ENCODE measurements around the gene FGD2. TPM values are rescaled to one million over a fixed set of nuclear protein-coding genes. Genes with fewer than 3 reads are reported as not detected.

FGD2 gene
- total RNA-seq, 4 donors from 2014 or later = 2.7 to 9.2 (median 5.2) TPM

DNA sequence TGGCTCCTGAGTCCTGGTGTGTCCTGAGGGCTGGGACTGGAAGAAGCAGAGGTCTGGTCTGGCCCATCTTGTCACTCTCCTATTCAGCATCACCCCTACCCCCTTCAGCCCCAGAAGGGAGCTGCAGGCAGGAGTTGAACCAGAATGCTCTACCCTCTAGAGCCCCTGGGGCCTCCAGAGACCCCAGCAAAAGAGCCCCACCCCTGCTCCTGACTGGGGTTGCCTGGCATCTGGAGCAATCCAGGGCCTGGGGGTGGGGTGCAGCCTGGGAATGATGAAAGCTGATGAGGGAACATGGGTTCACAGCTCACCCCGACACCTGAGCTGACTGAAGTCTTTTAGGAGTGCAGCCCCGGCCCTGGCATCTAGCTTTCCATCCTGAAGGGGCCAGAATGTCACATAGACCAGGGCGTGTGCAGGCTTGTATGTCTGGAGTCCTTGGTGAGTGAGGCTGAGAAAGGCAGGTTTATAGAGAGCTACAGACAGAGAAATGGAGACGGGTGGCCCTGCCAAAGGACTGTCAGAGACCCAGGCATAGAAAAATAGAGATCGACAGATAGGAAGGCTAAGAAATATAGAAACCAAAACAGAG is 12.2 kb downstream of the FGD2 start:
- DNase-seq (ENCODE audit: low spot score in 2 of 2) = no peak
- 48 to 59% methylated on average over 5 of the region's 5 CpGs for WGBS, 2 donors
- TF ChIP-seq POLR2A (IDR thresholded peaks at IDR 0.05) = no peak
- TF ChIP-seq, protein P1, sequence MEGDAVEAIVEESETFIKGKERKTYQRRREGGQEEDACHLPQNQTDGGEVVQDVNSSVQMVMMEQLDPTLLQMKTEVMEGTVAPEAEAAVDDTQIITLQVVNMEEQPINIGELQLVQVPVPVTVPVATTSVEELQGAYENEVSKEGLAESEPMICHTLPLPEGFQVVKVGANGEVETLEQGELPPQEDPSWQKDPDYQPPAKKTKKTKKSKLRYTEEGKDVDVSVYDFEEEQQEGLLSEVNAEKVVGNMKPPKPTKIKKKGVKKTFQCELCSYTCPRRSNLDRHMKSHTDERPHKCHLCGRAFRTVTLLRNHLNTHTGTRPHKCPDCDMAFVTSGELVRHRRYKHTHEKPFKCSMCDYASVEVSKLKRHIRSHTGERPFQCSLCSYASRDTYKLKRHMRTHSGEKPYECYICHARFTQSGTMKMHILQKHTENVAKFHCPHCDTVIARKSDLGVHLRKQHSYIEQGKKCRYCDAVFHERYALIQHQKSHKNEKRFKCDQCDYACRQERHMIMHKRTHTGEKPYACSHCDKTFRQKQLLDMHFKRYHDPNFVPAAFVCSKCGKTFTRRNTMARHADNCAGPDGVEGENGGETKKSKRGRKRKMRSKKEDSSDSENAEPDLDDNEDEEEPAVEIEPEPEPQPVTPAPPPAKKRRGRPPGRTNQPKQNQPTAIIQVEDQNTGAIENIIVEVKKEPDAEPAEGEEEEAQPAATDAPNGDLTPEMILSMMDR (IDR thresholded peaks at IDR 0.05) = no peak
- H3K4me3 ChIP-seq (ENCODE audit: low read depth, poor library complexity, severe bottlenecking) = no peak overlapping the region
- intact Hi-C loops (cut with DNase I; ENCODE audit: low total_unique reads) = loop anchor here (5.0 kb wide), 1 partner anchor 245 kb away; no protein-coding TSS in a partner anchor

- H3K4me3 ChIP-seq (ENCODE audit: low read depth, poor library complexity, severe bottlenecking) = no peak overlapping the region
- peak; percentile 90 to 98 for DNase-seq (ENCODE audit: low spot score in 2 of 2)
- WGBS, 2 donors = 4 to 5% methylated on average over 8 of the region's 8 CpGs
- intact Hi-C loops (cut with DNase I; ENCODE audit: low total_unique reads) = loop anchor here (5.0 kb wide), 1 partner anchor 246 kb away; no protein-coding TSS in a partner anchor
- TF ChIP-seq POLR2A (IDR thresholded peaks at IDR 0.05) = no peak
- TF ChIP-seq, protein P1 (IDR thresholded peaks at IDR 0.05) = peak in 1 of 3 donors; percentile 97
These were observed 13.0 kb downstream of the FGD2 start for GRCh38 chr6:37018198-37019064.

DNA sequence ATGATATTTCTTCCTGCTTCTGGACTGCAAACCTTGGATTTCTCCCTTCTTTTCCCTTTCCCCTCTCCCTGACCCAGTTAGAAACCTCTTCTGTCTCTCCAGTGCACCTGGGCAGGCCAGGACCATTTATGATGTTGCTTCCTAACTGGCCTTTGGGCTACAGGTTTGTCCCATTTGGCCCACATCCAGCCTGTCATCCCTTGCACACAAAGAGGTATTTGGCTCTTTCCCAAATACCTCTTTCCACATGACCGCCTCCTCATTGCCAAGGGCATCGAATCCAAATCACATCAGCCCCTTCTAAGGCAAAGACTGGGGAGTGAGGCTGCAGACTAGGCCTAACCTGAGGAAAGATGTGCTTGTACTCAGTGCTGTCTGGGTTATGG is 13.6 kb downstream of the FGD2 start:
- DNase-seq (ENCODE audit: low spot score in 2 of 2) = no peak
- WGBS, 2 donors = 38 to 53% methylated on average over 2 of the region's 2 CpGs
- intact Hi-C loops (cut with DNase I; ENCODE audit: low total_unique reads) = loop anchor here (5.0 kb wide), 1 partner anchor 247 kb away; no protein-coding TSS in a partner anchor
- no peak overlapping the region for H3K4me3 ChIP-seq (ENCODE audit: low read depth, poor library complexity, severe bottlenecking)
- TF ChIP-seq POLR2A (IDR thresholded peaks at IDR 0.05) = no peak
- TF ChIP-seq, protein P1 (IDR thresholded peaks at IDR 0.05) = no peak

DNA sequence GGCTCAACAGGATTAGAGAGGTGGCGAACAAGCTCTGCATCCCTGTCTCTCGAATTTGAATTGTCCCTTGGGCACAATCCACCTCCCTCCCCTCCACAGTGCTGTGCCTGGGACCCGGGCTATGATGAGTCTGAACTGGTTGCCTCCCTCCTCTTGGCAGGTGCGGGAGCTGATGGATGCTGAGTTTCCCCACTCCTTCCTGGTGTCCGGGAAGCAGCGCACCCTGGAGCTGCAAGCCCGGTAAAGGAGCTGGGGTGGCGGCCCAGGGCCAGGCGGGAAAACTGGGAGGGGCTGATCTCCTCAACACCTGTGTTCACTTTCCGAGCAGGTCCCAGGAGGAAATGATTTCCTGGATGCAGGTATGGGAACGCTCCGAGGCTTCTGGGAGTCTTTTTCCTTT is 14.9 kb downstream of the FGD2 start:
- intact Hi-C loops (cut with DNase I; ENCODE audit: low total_unique reads) = loop anchor here (10.0 kb wide), 1 partner anchor 154 kb away; the partner anchor contains the start of gene PIM1

DNA sequence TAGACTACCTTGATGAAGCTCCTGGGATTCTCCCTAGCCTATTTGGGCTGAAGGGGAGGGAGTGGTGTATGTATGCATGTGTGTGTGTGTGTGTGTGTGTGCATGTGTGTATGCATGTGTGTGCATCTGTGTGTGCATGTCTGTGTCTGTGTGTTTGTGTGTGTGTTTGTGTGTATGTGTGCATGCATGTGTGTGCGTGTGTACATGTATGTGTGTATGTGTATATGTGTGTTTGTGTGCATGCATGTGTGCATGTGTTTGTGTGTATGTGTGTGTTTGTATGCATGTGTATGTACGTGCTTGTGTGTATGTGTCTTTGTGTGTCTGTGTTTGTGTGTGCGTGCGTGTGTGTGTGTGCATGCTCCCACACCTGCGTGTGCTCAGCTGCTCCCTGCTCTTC is 15.4 kb downstream of the FGD2 start:
- DNase-seq (ENCODE audit: low spot score in 2 of 2) = no peak
- 72 to 83% methylated on average over 5 of the region's 5 CpGs for WGBS, 2 donors
- H3K4me3 ChIP-seq (ENCODE audit: low read depth, poor library complexity, severe bottlenecking) = no peak overlapping the region
- intact Hi-C loops (cut with DNase I; ENCODE audit: low total_unique reads) = loop anchor here (10.0 kb wide), 1 partner anchor 154 kb away; the partner anchor contains the start of gene PIM1
- TF ChIP-seq, protein P1 (IDR thresholded peaks at IDR 0.05) = peak in 1 of 3 donors; percentile 43
- no peak for TF ChIP-seq POLR2A (IDR thresholded peaks at IDR 0.05)

More for the DNA sequence above, 14.9 kb downstream of the FGD2 start:
- H3K4me3 ChIP-seq (ENCODE audit: low read depth, poor library complexity, severe bottlenecking) = no peak overlapping the region
- WGBS, 2 donors = 38 to 44% methylated on average over 12 of the region's 12 CpGs
- DNase-seq (ENCODE audit: low spot score in 2 of 2) = no peak
- no peak for TF ChIP-seq POLR2A (IDR thresholded peaks at IDR 0.05)
- TF ChIP-seq, protein P1 (IDR thresholded peaks at IDR 0.05) = no peak

Measured in lower leg skin (tissue), 4 donors.